Nephron progenitor cell (in vitro differentiated cells): ENCODE data around the gene MTCH1.
"Not testable (repeated sequence)": the region's sequence is repeated elsewhere in the genome, so short reads cannot be mapped to it uniquely, and the experiment has no call there.

Experiments used
- DNase-seq: peaks from one replicate; pipeline ENCODE4 v3.0.0; 2021
- H3K27ac Mint-ChIP-seq: 2 replicates; pipeline ENCODE4 v1.8.0; 2021; ENCODE audit warnings: mild to moderate bottlenecking, moderate library complexity, mixed read lengths
- H3K27me3 Mint-ChIP-seq: 2 replicates; pipeline ENCODE4 v1.8.0; 2021; ENCODE audit warnings: mild to moderate bottlenecking, low read depth, mixed read lengths; ENCODE audit not compliant: poor library complexity
- H3K36me3 Mint-ChIP-seq: 2 replicates; pipeline ENCODE4 v1.8.0; 2021; ENCODE audit warnings: low read depth, mixed read lengths
- H3K4me1 Mint-ChIP-seq: 2 replicates; pipeline ENCODE4 v1.8.0; 2021; ENCODE audit warnings: mixed read lengths
- H3K4me3 Mint-ChIP-seq: 2 replicates; pipeline ENCODE4 v1.8.0; 2021; ENCODE audit warnings: mild to moderate bottlenecking, moderate library complexity, mixed read lengths
- H3K9me3 Mint-ChIP-seq: 2 replicates; pipeline ENCODE4 v1.8.0; 2021; ENCODE audit warnings: mild to moderate bottlenecking, moderate library complexity, mixed read lengths
- TF ChIP-seq, protein P1 (sequence below): fragments of 200-600 bp; sonication (generic); IDR thresholded peaks from 2 replicates; pipeline ENCODE4 v1.5.0; 2021; ENCODE audit warnings: antibody characterized with exemption

MTCH1 gene

DNA sequence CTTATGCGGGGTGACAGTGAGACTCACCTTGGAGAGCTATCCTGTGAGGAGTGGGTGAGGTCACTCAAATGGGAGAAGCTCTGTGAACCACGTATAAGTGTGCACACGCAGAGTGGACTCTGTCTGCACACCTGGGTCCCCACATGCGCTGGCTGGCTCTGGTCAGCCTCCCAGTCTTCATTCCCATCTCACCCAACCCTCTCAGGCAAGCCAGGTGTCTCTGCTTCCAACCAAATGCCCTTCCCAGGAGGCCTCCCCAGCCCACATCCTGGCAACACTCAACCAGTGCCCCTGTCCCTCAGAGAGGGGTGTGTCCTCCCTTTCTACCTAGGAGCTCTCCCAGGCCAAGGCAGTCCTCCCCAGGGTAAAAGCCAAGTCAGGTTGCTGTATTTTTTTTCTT lies 39.5 kb downstream of the MTCH1 start:
- Mint-ChIP-seq H3K27ac (no peak overlapping the region), H3K27me3 (peaks cover 50% of the 10 kb centered on the region), H3K9me3 (peaks cover 9% of the 10 kb centered on the region), H3K4me1 (no peaks in the 10 kb centered on the region), H3K4me3 (no peak overlapping the region), H3K36me3 (no peaks in the 10 kb centered on the region)
- TF ChIP-seq, protein P1, sequence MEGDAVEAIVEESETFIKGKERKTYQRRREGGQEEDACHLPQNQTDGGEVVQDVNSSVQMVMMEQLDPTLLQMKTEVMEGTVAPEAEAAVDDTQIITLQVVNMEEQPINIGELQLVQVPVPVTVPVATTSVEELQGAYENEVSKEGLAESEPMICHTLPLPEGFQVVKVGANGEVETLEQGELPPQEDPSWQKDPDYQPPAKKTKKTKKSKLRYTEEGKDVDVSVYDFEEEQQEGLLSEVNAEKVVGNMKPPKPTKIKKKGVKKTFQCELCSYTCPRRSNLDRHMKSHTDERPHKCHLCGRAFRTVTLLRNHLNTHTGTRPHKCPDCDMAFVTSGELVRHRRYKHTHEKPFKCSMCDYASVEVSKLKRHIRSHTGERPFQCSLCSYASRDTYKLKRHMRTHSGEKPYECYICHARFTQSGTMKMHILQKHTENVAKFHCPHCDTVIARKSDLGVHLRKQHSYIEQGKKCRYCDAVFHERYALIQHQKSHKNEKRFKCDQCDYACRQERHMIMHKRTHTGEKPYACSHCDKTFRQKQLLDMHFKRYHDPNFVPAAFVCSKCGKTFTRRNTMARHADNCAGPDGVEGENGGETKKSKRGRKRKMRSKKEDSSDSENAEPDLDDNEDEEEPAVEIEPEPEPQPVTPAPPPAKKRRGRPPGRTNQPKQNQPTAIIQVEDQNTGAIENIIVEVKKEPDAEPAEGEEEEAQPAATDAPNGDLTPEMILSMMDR: no peak
- no peak for DNase-seq

DNA sequence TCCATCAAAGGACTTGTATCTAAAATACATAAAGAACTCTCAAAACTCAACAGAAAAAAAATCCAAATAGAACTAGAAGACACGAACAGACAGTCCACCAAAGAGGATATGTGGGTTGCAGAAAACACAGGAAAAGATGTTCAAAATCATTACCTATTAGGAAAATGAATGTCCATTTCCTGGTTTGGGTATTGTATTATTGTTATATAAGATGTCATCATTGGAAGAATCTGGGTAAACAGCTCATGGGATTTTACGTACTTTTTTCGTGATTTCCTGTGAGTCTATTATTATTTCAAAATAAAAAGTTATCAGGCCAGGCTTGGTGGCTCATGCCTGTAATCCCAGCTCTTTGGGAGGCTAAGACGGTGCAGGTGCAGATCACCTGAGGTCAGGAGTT lies 40.7 kb downstream of the MTCH1 start:
- peaks cover 46% of the 10 kb centered on the region for H3K27me3 Mint-ChIP-seq

DNA sequence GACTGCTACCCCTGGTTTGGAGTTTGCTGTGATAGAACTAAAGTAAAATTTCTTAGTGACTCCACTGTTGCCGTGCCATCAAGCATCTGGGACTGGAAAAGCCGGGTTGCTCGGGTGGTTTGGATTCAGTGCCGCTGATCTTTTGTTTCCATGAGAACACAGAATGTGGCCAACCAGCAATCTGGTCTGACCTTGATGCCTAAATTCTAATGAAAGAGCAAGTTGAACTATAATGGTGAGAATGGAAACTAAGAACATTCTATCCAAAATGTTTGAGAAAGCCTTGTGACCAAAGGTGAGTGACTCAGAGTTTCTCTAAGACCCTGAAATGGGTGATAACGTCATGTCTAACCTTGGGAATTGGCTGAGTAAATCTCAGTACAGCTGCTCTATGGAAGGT lies 41.3 kb downstream of the MTCH1 start:
- Mint-ChIP-seq H3K4me3 (no peak overlapping the region), H3K4me1 (no peaks in the 10 kb centered on the region), H3K27ac (no peak overlapping the region), H3K36me3 (no peaks in the 10 kb centered on the region), H3K27me3 (peaks cover 47% of the 10 kb centered on the region), H3K9me3 (peaks cover 19% of the 10 kb centered on the region)
- no peak for DNase-seq
- TF ChIP-seq, protein P1: no peak

More for the DNA sequence above, 40.7 kb downstream of the MTCH1 start:
- Mint-ChIP-seq H3K36me3 (no peaks in the 10 kb centered on the region), H3K9me3 (peaks cover 12% of the 10 kb centered on the region), H3K4me1 (no peaks in the 10 kb centered on the region), H3K4me3 (no peak overlapping the region), H3K27ac (no peak overlapping the region)
- no peak for DNase-seq
- TF ChIP-seq, protein P1: no peak

DNA sequence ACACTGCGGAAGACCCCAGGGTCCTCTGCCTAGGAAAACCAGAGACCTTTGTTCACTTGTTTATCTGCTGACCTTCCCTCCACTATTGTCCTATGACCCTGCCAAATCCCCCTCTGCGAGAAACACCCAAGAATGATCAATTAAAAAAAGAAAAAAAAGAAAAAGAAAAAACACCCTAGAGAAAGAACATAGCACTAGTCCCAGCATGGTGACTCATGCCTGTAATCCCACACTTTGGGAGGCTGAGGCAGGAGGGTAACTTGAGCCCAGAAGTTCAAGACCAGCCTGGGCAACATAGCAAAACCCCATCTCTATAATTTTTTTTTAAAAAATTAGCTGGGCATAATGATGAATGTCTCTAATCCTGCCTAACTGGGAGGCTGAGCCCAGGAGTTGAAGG lies 43.7 kb downstream of the MTCH1 start:
- not testable (repeated sequence) for H3K27ac Mint-ChIP-seq, DNase-seq, H3K4me1 Mint-ChIP-seq, H3K36me3 Mint-ChIP-seq, H3K4me3 Mint-ChIP-seq
- peaks cover 22% of the 10 kb centered on the region for H3K9me3 Mint-ChIP-seq
- peaks cover 39% of the 10 kb centered on the region for H3K27me3 Mint-ChIP-seq

DNA sequence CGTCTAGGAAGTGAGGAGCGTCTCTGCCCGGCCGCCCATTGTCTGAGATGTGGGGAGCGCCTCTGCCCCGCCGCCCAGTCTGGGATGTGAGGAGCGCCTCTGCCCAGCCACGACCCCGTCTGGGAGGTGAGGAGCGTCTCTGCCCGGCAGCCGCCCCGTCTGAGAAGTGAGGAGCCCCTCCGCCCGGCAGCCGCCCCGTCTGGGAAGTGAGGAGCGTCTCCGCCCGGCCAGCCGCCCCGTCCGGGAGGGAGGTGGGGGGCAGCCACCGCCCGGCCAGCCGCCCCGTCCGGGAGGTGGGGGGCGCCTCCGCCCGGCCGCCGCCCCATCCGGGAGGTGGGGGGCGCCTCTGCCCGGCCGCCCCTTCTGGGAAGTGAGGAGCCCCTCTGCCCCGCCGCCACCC lies 44.4 kb downstream of the MTCH1 start:
- DNase-seq, H3K36me3 Mint-ChIP-seq, H3K27ac Mint-ChIP-seq, H3K4me3 Mint-ChIP-seq, H3K4me1 Mint-ChIP-seq: not testable (repeated sequence)
- H3K27me3 Mint-ChIP-seq: peaks cover 43% of the 10 kb centered on the region
- H3K9me3 Mint-ChIP-seq: peaks cover 22% of the 10 kb centered on the region

DNA sequence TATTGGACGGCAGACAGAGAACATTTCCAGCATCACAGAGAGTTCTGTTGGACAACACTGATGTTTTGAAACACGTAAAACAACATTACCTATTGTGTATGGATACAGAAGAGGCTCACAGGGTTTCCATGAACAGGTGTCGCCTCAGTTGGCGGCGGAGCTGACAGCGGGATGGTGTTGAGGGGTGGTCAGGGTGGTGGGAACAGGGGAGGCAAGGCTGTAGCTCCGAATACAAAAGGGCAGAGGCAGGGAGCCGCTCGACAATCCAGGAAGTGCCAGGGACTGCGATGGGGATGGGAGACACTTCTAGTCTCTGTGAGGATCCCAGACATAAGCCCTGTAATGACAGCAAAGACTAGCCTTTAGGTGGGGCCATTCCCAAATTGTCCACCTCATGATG lies 46.0 kb downstream of the MTCH1 start:
- no peaks in the 10 kb centered on the region for H3K36me3 Mint-ChIP-seq
- no peak for DNase-seq
- TF ChIP-seq, protein P1: no peak
- H3K9me3 Mint-ChIP-seq: peaks cover 22% of the 10 kb centered on the region
- H3K4me3 Mint-ChIP-seq: no peak overlapping the region
- H3K27ac Mint-ChIP-seq: no peak overlapping the region
- H3K4me1 Mint-ChIP-seq: peaks cover 7% of the 10 kb centered on the region
- peaks cover 40% of the 10 kb centered on the region for H3K27me3 Mint-ChIP-seq

DNA sequence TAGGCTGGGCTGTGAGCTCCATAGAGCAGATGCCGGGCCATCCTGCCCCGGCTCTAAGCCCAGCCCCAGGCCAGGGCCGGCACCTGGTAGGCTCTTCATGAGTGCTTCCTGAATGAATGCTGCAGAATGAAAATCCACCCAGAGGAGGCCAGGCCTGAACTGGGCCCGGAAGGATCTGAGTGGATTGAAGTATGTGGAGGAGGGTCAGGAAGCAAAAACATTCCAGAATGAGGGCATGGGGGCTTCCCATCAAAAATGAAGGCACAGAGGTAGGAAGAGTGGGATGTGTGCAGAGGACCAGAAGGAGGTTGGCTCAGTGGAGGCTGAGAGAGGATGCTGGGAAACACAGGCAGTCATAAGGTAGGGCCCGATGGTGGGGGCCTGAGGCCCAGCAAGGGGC lies 47.0 kb downstream of the MTCH1 start:
- not testable (repeated sequence) for DNase-seq, H3K27ac Mint-ChIP-seq, H3K4me1 Mint-ChIP-seq, H3K36me3 Mint-ChIP-seq, H3K4me3 Mint-ChIP-seq
- H3K9me3 Mint-ChIP-seq: peaks cover 22% of the 10 kb centered on the region
- H3K27me3 Mint-ChIP-seq: peaks cover 30% of the 10 kb centered on the region
